ENCODE measurements around the gene FGD4. TPM values are rescaled to one million over a fixed set of nuclear protein-coding genes. Genes with fewer than 3 reads are reported as not detected.
"Not testable (repeated sequence)": the region's sequence is repeated elsewhere in the genome, so short reads cannot be mapped to it uniquely, and the experiment has no call there.

The FGD4 gene
- total and polyA plus RNA-seq, 2 donors (not counting 3 experiments of a cell fraction or from before 2014, with no cell fraction given): 6.6 to 44.7 TPM

- Histone ChIP-seq H2AFZ (ENCODE audit: low read depth, low read length) (no peak overlapping the region), H3K4me3 (replicated peaks in 1 of 3; ENCODE audit: insufficient read depth in 1 of 3, low read depth in 1 of 3, low read length in 3 of 3) (no peak overlapping the region), H3K27me3 (ENCODE audit: control insufficient read depth in 2 of 2, insufficient read depth in 2 of 2, low read length in 2 of 2) (no peaks in the 10 kb centered on the region), H3K9me3 (replicated peaks; ENCODE audit: control insufficient read depth, insufficient read depth, low read length) (no peaks in the 10 kb centered on the region), H3K9ac (replicated peaks; ENCODE audit: extremely low read depth, insufficient read depth, low read length) (no peak overlapping the region), H3K4me2 (ENCODE audit: insufficient read depth, low read length) (no peak overlapping the region), H3K27ac (ENCODE audit: insufficient read depth, low read depth, low read length) (no peak overlapping the region), H3K36me3 (ENCODE audit: control insufficient read depth in 2 of 2, extremely low read depth in 1 of 2, insufficient read depth in 2 of 2, low read length in 2 of 2) (no peaks in the 10 kb centered on the region), H4K20me1 (replicated peaks; ENCODE audit: control insufficient read depth, extremely low read depth, insufficient read depth, low read length) (no peaks in the 10 kb centered on the region), H3K9me1 (replicated peaks; ENCODE audit: control insufficient read depth, extremely low read depth, insufficient read depth, low read length) (no peaks in the 10 kb centered on the region), H3K4me1 (ENCODE audit: control insufficient read depth, extremely low read depth, insufficient read depth, low read length) (peaks cover 27% of the 10 kb centered on the region), H3K79me2 (ENCODE audit: control insufficient read depth, insufficient read depth, low read length) (peaks cover 16% of the 10 kb centered on the region)
- dilution Hi-C loops (cut with MboI; ENCODE audit: extremely low pct_ligation_motif_present, low sequenced_read_pairs) (no loop called here), intact Hi-C loops (cut with micrococcal nuclease) (no loop called here)
- ChIA-PET POLR2A (no interaction called here), CTCF (no interaction called here)
- BruUV-seq (replicated peaks): no TSS peak
- TF ChIP-seq GATA2 (IDR thresholded peaks at IDR 0.05; ENCODE audit: insufficient read depth, insufficient read length, low read depth, low read length) (no peak), EZH2 (IDR thresholded peaks at IDR 0.05; ENCODE audit: borderline replicate concordance, low read depth, low read length, severe bottlenecking) (no peak), POLR2AphosphoS5 (IDR thresholded peaks at IDR 0.05; ENCODE audit: insufficient read depth, low read depth, low read length) (no peak), MAX (IDR thresholded peaks at IDR 0.05; ENCODE audit: insufficient read depth, insufficient read length) (no peak), JUN (IDR thresholded peaks at IDR 0.05; ENCODE audit: borderline replicate concordance, insufficient read depth, insufficient read length, low read depth) (no peak), POLR2A (IDR thresholded peaks at IDR 0.05; ENCODE audit: low read depth, low read length) (no peak), MYC (IDR thresholded peaks at IDR 0.05; ENCODE audit: low read depth, low read length) (no peak), CTCF (IDR thresholded peaks at IDR 0.05; ENCODE audit: extremely low read depth in 1 of 2, insufficient read depth in 1 of 2, low read depth in 1 of 2, low read length in 2 of 2) (no peak), FOS (IDR thresholded peaks at IDR 0.05; ENCODE audit: borderline replicate concordance, insufficient read depth, low read length) (no peak)
- FAIRE-seq (no peak), DNase-seq (ENCODE audit: low read depth, low spot score) (no peak)
These were observed 110.2 kb downstream of the FGD4 start for GRCh38 chr12:32509328-32510091.

- dilution Hi-C loops (cut with MboI; ENCODE audit: extremely low pct_ligation_motif_present, low sequenced_read_pairs); H3K4me1 ChIP-seq (ENCODE audit: control insufficient read depth, extremely low read depth, insufficient read depth, low read length); H3K9me1 ChIP-seq (replicated peaks; ENCODE audit: control insufficient read depth, extremely low read depth, insufficient read depth, low read length); BruUV-seq (replicated peaks); H3K9ac ChIP-seq (replicated peaks; ENCODE audit: extremely low read depth, insufficient read depth, low read length); H3K27me3 ChIP-seq (ENCODE audit: control insufficient read depth in 2 of 2, insufficient read depth in 2 of 2, low read length in 2 of 2); intact Hi-C loops (cut with micrococcal nuclease); H3K36me3 ChIP-seq (ENCODE audit: control insufficient read depth in 2 of 2, extremely low read depth in 1 of 2, insufficient read depth in 2 of 2, low read length in 2 of 2); H3K4me2 ChIP-seq (ENCODE audit: insufficient read depth, low read length); H4K20me1 ChIP-seq (replicated peaks; ENCODE audit: control insufficient read depth, extremely low read depth, insufficient read depth, low read length); POLR2A ChIA-PET; CTCF ChIA-PET; H3K4me3 ChIP-seq (replicated peaks in 1 of 3; ENCODE audit: insufficient read depth in 1 of 3, low read depth in 1 of 3, low read length in 3 of 3); DNase-seq (ENCODE audit: low read depth, low spot score); H3K27ac ChIP-seq (ENCODE audit: insufficient read depth, low read depth, low read length); FAIRE-seq; H3K9me3 ChIP-seq (replicated peaks; ENCODE audit: control insufficient read depth, insufficient read depth, low read length); H2AFZ ChIP-seq (ENCODE audit: low read depth, low read length): not testable (repeated sequence)
- peaks cover 11% of the 10 kb centered on the region for H3K79me2 ChIP-seq (ENCODE audit: control insufficient read depth, insufficient read depth, low read length)
These were observed 112.6 kb downstream of the FGD4 start for GRCh38 chr12:32511976-32512375.

Data from endothelial cell of umbilical vein (primary cell).